Activated CD4-positive, alpha-beta T cell treated with anti-CD3 and anti-CD28 coated beads for 36 hours (primary cell): Measurements from ENCODE around the gene CLINT1. TPM values are rescaled to one million over a fixed set of nuclear protein-coding genes. Genes with fewer than 3 reads are reported as not detected.

Experiments
- ATAC-seq: fragments of 200-7000 bp; cut with Tn5 transposase; one replicate; pipeline ENCODE4 v1.10.0; 2021; ENCODE audit warnings: mild to moderate bottlenecking, moderate library complexity
- CTCF ChIA-PET: fragments of 350-600 bp; sonication (Branson Sonifier 250); formaldehyde crosslinking; loops from one replicate; lab custom pipeline; 2021; ENCODE audit warnings: antibody characterized with exemption; lab: Charles Lee
- POLR2A ChIA-PET: fragments of 350-600 bp; sonication (Branson Sonifier 250); formaldehyde crosslinking; loops from one replicate; lab custom pipeline; 2021; ENCODE audit warnings: antibody characterized with exemption, inconsistent platforms; lab: Charles Lee
- DNase-seq: peaks from one replicate; pipeline ENCODE4 v3.0.0-alpha.2; 2020
- H3K27ac Mint-ChIP-seq: one replicate; pipeline ENCODE4 v1.8.0; 2021; ENCODE audit warnings: mixed read lengths
- H3K27me3 Mint-ChIP-seq: one replicate; pipeline ENCODE4 v1.8.0; 2021; ENCODE audit warnings: mixed read lengths
- H3K36me3 Mint-ChIP-seq: one replicate; pipeline ENCODE4 v1.8.0; 2021; ENCODE audit warnings: low read depth, mixed read lengths
- H3K4me1 Mint-ChIP-seq: one replicate; pipeline ENCODE4 v1.8.0; 2021; ENCODE audit warnings: mixed read lengths
- H3K4me3 Mint-ChIP-seq: one replicate; pipeline ENCODE4 v1.8.0; 2021; ENCODE audit warnings: mild to moderate bottlenecking, moderate library complexity, mixed read lengths
- H3K9me3 Mint-ChIP-seq: one replicate; pipeline ENCODE4 v1.8.0; 2021; ENCODE audit warnings: low read depth, mixed read lengths
- intact Hi-C, 2 experiments: fragments of 100-400 bp; cut with DNase I in 1 of 2; cut with micrococcal nuclease in 1 of 2; formaldehyde crosslinking; loops; one replicate each; pipeline versions ENCODE4 v1.14.2 to v1.15.1; 2022 to 2024; cut with DNase I, micrococcal nuclease
- total RNA-seq, 2 experiments: library from RNA; stranded (reverse); gene quantifications; one replicate each; pipeline ENCODE4 v1.2.3, GENCODE V29; 2021

CLINT1 gene
- total RNA-seq, 2 experiments from 2014 or later = 59.0 to 69.0 TPM

DNA sequence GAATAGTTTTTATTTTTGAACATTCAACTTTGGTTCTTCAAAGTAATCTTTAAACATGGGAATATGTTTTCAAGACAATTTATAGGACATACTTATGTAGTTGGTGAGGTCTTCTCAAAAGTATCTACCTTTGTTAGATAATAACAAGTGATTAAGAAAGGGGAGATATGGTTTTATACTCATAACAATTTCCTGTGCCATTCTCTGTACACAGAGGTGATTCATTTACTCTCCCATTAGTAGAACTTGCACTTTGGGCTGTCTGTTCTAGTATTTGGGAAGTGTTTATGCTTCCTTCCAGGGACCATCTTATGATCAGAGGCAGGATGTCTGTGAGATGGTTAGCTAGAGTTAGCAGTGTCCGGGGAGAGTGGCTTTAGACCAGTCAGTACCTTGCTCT, 100.2 kb downstream of the CLINT1 start:
- intact Hi-C loops = no loop called here
- H3K27me3 Mint-ChIP-seq = no peaks in the 10 kb centered on the region
- H3K4me3 Mint-ChIP-seq = no peak overlapping the region
- peaks cover 7% of the 10 kb centered on the region for H3K36me3 Mint-ChIP-seq
- ChIA-PET CTCF (interaction anchor here (0.7 to 2.4 kb wide), 10 partner anchors 11 to 327 kb away, joined by 3 to 14 read pairs (median 4); no protein-coding TSS in a partner anchor), POLR2A (no interaction called here)
- no peak overlapping the region for H3K27ac Mint-ChIP-seq
- H3K4me1 Mint-ChIP-seq = peaks cover 7% of the 10 kb centered on the region
- ATAC-seq (peak; percentile 47), DNase-seq (no peak)
- no peaks in the 10 kb centered on the region for H3K9me3 Mint-ChIP-seq

- DNase-seq (no peak), ATAC-seq (no peak)
- Mint-ChIP-seq H3K9me3 (no peaks in the 10 kb centered on the region), H3K27ac (no peak overlapping the region), H3K4me3 (no peak overlapping the region), H3K36me3 (peaks cover 17% of the 10 kb centered on the region), H3K4me1 (peaks cover 4% of the 10 kb centered on the region), H3K27me3 (no peaks in the 10 kb centered on the region)
- ChIA-PET POLR2A (no interaction called here), CTCF (interaction anchor here (1.2 kb wide), 1 partner anchor 13 kb away, joined by 3 read pairs; the partner anchor contains the start of gene LSM11)
- intact Hi-C loops = no loop called here
These were observed 102.8 kb downstream of the CLINT1 start for GRCh38 chr5:157756122-157756521.

- CTCF ChIA-PET = interaction anchor here (1.0 to 1.2 kb wide), 2 partner anchors 9 to 12 kb away, joined by 3 to 6 read pairs; no protein-coding TSS in a partner anchor
These were observed 108.6 kb downstream of the CLINT1 start for GRCh38 chr5:157750320-157750719.

DNA sequence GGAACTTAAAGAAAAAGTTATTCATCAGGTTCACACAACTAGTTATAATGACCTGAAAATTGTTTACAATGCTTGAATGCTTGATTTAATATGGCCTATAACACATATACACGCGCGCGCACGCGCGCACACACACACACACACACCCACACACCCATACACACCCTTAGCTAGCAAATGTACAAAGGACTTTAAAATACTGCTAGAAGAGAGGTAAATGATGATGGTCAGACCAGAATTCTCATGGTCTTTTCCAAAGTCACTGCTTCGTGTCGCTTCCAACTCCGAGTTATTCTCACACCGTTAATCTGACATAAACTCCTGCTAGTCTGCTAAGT, 109.5 kb downstream of the CLINT1 start:
- Mint-ChIP-seq H3K9me3 (no peaks in the 10 kb centered on the region), H3K36me3 (peaks cover 17% of the 10 kb centered on the region), H3K27me3 (no peaks in the 10 kb centered on the region), H3K4me1 (peaks cover 47% of the 10 kb centered on the region), H3K4me3 (no peak overlapping the region), H3K27ac (no peak overlapping the region)
- ATAC-seq = no peak
- ChIA-PET CTCF (no interaction called here), POLR2A (interaction anchor here (0.6 kb wide), 1 partner anchor 16 kb away, joined by 3 read pairs; no protein-coding TSS in a partner anchor)
- intact Hi-C loops = no loop called here
- no peak for DNase-seq

More at GRCh38 chr5:157750320-157750719, 108.6 kb downstream of the CLINT1 start:
- no peak overlapping the region for H3K27ac Mint-ChIP-seq
- POLR2A ChIA-PET = no interaction called here
- H3K9me3 Mint-ChIP-seq = no peaks in the 10 kb centered on the region
- intact Hi-C loops = no loop called here
- H3K27me3 Mint-ChIP-seq = no peaks in the 10 kb centered on the region
- no peak overlapping the region for H3K4me3 Mint-ChIP-seq
- ATAC-seq (peak; percentile 33), DNase-seq (no peak)
- H3K4me1 Mint-ChIP-seq = peaks cover 40% of the 10 kb centered on the region
- peaks cover 17% of the 10 kb centered on the region for H3K36me3 Mint-ChIP-seq

DNA sequence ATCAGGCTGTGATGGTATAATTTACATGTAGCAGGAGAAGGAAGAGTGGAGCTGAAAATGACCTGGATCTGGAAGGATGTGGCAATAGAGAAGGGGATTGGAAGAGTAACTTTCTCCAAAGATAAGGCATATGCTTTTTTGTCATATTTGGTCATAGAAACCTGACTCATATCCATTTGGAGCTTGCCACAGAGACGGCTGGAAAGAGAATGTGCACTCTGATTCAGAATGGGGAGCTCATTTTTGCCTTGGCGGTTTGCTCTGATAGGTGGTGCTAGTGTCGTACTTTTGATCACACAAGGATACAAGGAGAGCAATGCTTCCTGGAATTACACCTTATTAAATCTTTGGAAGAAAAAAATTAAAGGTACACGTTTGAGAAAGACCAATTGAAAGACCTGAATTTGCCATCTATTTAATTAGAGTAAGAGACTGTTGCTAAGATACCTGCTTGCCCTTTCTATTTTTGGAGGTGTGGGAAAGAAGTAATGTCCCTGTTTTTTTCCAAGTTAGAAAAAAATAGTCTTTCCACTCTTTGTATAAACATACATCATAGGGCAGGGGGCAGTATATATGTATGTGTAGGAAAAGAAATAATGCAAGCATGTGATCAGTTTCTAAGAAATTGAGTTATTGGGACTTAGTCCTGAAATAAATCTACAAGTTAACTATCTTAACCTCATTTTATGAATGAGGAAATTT, 110.0 kb downstream of the CLINT1 start:
- H3K36me3 Mint-ChIP-seq = peaks cover 17% of the 10 kb centered on the region
- ChIA-PET CTCF (interaction anchor here (0.6 to 1.4 kb wide), 5 partner anchors 11 to 318 kb away, joined by 4 to 5 read pairs (median 4); no protein-coding TSS in a partner anchor), POLR2A (interaction anchor here (0.6 to 0.7 kb wide), 2 partner anchors 18 to 196 kb away, joined by 3 to 5 read pairs; partner anchors contain the start of gene THG1L)
- peak overlapping the region; percentile 32 for H3K27ac Mint-ChIP-seq
- no peak overlapping the region for H3K4me3 Mint-ChIP-seq
- peak; percentile 36 for DNase-seq
- no peaks in the 10 kb centered on the region for H3K9me3 Mint-ChIP-seq
- intact Hi-C loops = no loop called here
- peaks cover 49% of the 10 kb centered on the region for H3K4me1 Mint-ChIP-seq
- peak; percentile 34 for ATAC-seq
- no peaks in the 10 kb centered on the region for H3K27me3 Mint-ChIP-seq

GRCh38 chr5:157747766-157748700, 110.9 kb downstream of the CLINT1 start:
- ChIA-PET POLR2A (interaction anchor here (0.6 to 1.0 kb wide), 3 partner anchors 151 to 562 kb away, joined by 3 to 6 read pairs (median 3); no protein-coding TSS in a partner anchor), CTCF (interaction anchor here (0.7 to 1.6 kb wide), 7 partner anchors 10 to 316 kb away, joined by 4 to 8 read pairs (median 4); no protein-coding TSS in a partner anchor)
- H3K27me3 Mint-ChIP-seq = no peaks in the 10 kb centered on the region
- DNase-seq (no peak), ATAC-seq (peak; percentile 20)
- H3K27ac Mint-ChIP-seq = peak overlapping the region; percentile 70
- intact Hi-C loops = no loop called here
- no peaks in the 10 kb centered on the region for H3K9me3 Mint-ChIP-seq
- H3K4me3 Mint-ChIP-seq = no peak overlapping the region
- H3K36me3 Mint-ChIP-seq = peaks cover 13% of the 10 kb centered on the region
- peaks cover 50% of the 10 kb centered on the region for H3K4me1 Mint-ChIP-seq

- DNase-seq = no peak
- intact Hi-C loops = no loop called here
- no peaks in the 10 kb centered on the region for H3K27me3 Mint-ChIP-seq
- ChIA-PET CTCF (interaction anchor here (0.9 to 1.6 kb wide), 4 partner anchors 12 to 419 kb away, joined by 4 to 8 read pairs (median 4); no protein-coding TSS in a partner anchor), POLR2A (interaction anchor here (0.7 to 1.0 kb wide), 2 partner anchors 151 to 561 kb away, joined by 3 to 6 read pairs; no protein-coding TSS in a partner anchor)
- peak overlapping the region; percentile 44 for H3K27ac Mint-ChIP-seq
- H3K4me1 Mint-ChIP-seq = peaks cover 55% of the 10 kb centered on the region
- no peak overlapping the region for H3K4me3 Mint-ChIP-seq
- no peak for ATAC-seq
- no peaks in the 10 kb centered on the region for H3K9me3 Mint-ChIP-seq
- peaks cover 10% of the 10 kb centered on the region for H3K36me3 Mint-ChIP-seq
These were observed 111.7 kb downstream of the CLINT1 start for GRCh38 chr5:157747173-157747740.

DNA sequence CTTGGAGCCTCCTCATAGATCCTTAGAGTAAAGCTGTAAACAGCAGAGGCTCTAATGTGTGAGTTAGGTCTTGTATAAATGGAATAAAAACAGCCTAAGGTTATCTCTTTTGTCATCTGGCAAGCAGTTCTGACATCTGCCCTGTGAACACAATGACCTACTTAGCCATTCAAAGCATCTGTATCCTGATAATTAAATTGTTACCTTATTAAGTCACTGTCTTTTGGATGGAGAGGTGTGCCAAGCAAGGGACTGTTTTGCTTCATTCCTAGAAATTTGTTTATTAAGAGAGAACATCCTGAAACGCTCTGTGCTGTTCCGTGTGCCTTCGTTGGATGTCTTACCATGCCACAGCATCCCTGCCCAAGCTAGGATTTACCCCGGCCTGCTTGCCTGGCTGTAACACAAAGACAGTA, 113.9 kb downstream of the CLINT1 start:
- H3K4me1 Mint-ChIP-seq = peaks cover 50% of the 10 kb centered on the region
- ChIA-PET POLR2A (no interaction called here), CTCF (interaction anchor here (0.8 to 3.0 kb wide), 5 partner anchors 73 to 515 kb away, joined by 3 to 30 read pairs (median 4); partner anchors contain the start of gene C5orf52)
- no peaks in the 10 kb centered on the region for H3K9me3 Mint-ChIP-seq
- no peaks in the 10 kb centered on the region for H3K27me3 Mint-ChIP-seq
- peak overlapping the region; percentile 93 for H3K4me3 Mint-ChIP-seq
- ATAC-seq = no peak
- intact Hi-C loops = no loop called here
- H3K36me3 Mint-ChIP-seq = peaks cover 10% of the 10 kb centered on the region
- no peak overlapping the region for H3K27ac Mint-ChIP-seq
- DNase-seq = no peak

- peak; percentile 50 for DNase-seq
- Mint-ChIP-seq H3K4me3 (peak overlapping the region; percentile 93), H3K27me3 (no peaks in the 10 kb centered on the region), H3K9me3 (no peaks in the 10 kb centered on the region), H3K36me3 (peaks cover 17% of the 10 kb centered on the region), H3K27ac (peak overlapping the region; percentile 89), H3K4me1 (peaks cover 43% of the 10 kb centered on the region)
- ChIA-PET POLR2A (interaction anchor here (1.0 kb wide), 1 partner anchor 13 kb away, joined by 6 read pairs; the partner anchor contains the start of gene THG1L), CTCF (interaction anchor here (0.8 to 3.5 kb wide), 24 partner anchors 10 to 514 kb away, joined by 3 to 30 read pairs (median 4); partner anchors contain the start of genes C5orf52 and THG1L)
- intact Hi-C loops = loop anchor here (5.0 kb wide), 5 partner anchors 92 to 417 kb away; partner anchors contain the start of gene SOX30 (in 1 of the 2)
- ATAC-seq = no peak
These were observed 114.6 kb downstream of the CLINT1 start for GRCh38 chr5:157744051-157745011.
